ENCODE measurements around the gene PGS1.

Gene PGS1

GRCh38 chr17:78466786-78467715 is 88.6 kb downstream of the PGS1 start:
- in situ Hi-C loops (cut with MboI; ENCODE audit: low sequenced_read_pairs): no loop called here

- in situ Hi-C loops (cut with MboI; ENCODE audit: low sequenced_read_pairs): no loop called here
Measured at GRCh38 chr17:78468366-78468765, 89.9 kb downstream of the PGS1 start.

GRCh38 chr17:78469443-78469842 is 91.0 kb downstream of the PGS1 start:
- in situ Hi-C loops (cut with MboI; ENCODE audit: low sequenced_read_pairs): no loop called here

- in situ Hi-C loops (cut with MboI; ENCODE audit: low sequenced_read_pairs): no loop called here
Measured at GRCh38 chr17:78471635-78472034, 93.2 kb downstream of the PGS1 start.

- in situ Hi-C loops (cut with MboI; ENCODE audit: low sequenced_read_pairs): no loop called here
Measured at GRCh38 chr17:78472035-78472905, 93.8 kb downstream of the PGS1 start.

- in situ Hi-C loops (cut with MboI; ENCODE audit: low sequenced_read_pairs): no loop called here
Measured at GRCh38 chr17:78473951-78474613, 95.6 kb downstream of the PGS1 start.

Data from HL-60/S4 treated with phorbol 12-myristate 13-acetate at 8.2 ng/mL for 4 days and 3 days (cell line).